DMS53 treated with DMSO at 0.1 percent for 48 hours (cell line): ENCODE data around the gene PNPLA7.
"Not testable (repeated sequence)": the region's sequence is repeated elsewhere in the genome, so short reads cannot be mapped to it uniquely, and the experiment has no call there.

Source experiments
- DNase-seq: peaks from one replicate; lab custom pipeline; 2025; ENCODE audit not compliant: unreplicated experiment; lab: John Stamatoyannopoulos, UW

Gene PNPLA7

GRCh38 chr9:137423514-137424291 is 126.5 kb downstream of the PNPLA7 start:
- DNase-seq: no peak

- peak; percentile 60 for DNase-seq
Observed at GRCh38 chr9:137422604-137423513, 127.3 kb downstream of the PNPLA7 start, which contains the start of the genes EXD3 and NOXA1. Gene EXD3, minus strand, starts transcription at chr9:137423162. Its CDS starts 27,805 bp downstream, at chr9:137395357. Gene NOXA1, plus strand, starts transcription at chr9:137423393. Its CDS starts 137 bp downstream, at chr9:137423530.

GRCh38 chr9:137421838-137422603 is 128.2 kb downstream of the PNPLA7 start:
- DNase-seq: no peak

GRCh38 chr9:137417161-137418021 is 132.8 kb downstream of the PNPLA7 start:
- no peak for DNase-seq

- no peak for DNase-seq
Observed at GRCh38 chr9:137416563-137417151, 133.5 kb downstream of the PNPLA7 start.

GRCh38 chr9:137416006-137416562 is 134.1 kb downstream of the PNPLA7 start:
- no peak for DNase-seq

- no peak for DNase-seq
Observed at GRCh38 chr9:137415451-137415850, 134.8 kb downstream of the PNPLA7 start.

GRCh38 chr9:137412431-137412830 is 137.8 kb downstream of the PNPLA7 start:
- DNase-seq: no peak

- DNase-seq: no peak
Observed at GRCh38 chr9:137411645-137412380, 138.4 kb downstream of the PNPLA7 start.

- DNase-seq: no peak
Observed at GRCh38 chr9:137411260-137411644, 138.9 kb downstream of the PNPLA7 start.

- no peak for DNase-seq
Observed at GRCh38 chr9:137410891-137411249, 139.3 kb downstream of the PNPLA7 start.

- not testable (repeated sequence) for DNase-seq
Observed at GRCh38 chr9:137410236-137410890, 139.8 kb downstream of the PNPLA7 start.
